SW 1271 (cell line): Measurements from ENCODE around the gene AMFR.

Experiments
- DNase-seq, 2 experiments: peaks; one replicate each; lab custom pipeline; 2025; lab: John Stamatoyannopoulos, UW

Gene AMFR

GRCh38 chr16:56330476-56330875, 94.9 kb downstream of the AMFR start:
- DNase-seq = no peak

GRCh38 chr16:56329887-56330286, 95.5 kb downstream of the AMFR start:
- no peak for DNase-seq

GRCh38 chr16:56328276-56329022, 96.9 kb downstream of the AMFR start:
- no peak for DNase-seq

- DNase-seq = no peak
Observed at GRCh38 chr16:56327929-56328258, 97.5 kb downstream of the AMFR start.

- DNase-seq = no peak
Observed at GRCh38 chr16:56327071-56327928, 98.0 kb downstream of the AMFR start.

- no peak for DNase-seq
Observed at GRCh38 chr16:56325956-56326355, 99.4 kb downstream of the AMFR start.

- no peak for DNase-seq
Observed at GRCh38 chr16:56324406-56324805, 100.9 kb downstream of the AMFR start.

- no peak for DNase-seq
Observed at GRCh38 chr16:56321571-56321970, 103.8 kb downstream of the AMFR start.

- DNase-seq = no peak
Observed at GRCh38 chr16:56320811-56321558, 104.4 kb downstream of the AMFR start.

- DNase-seq = no peak
Observed at GRCh38 chr16:56320056-56320455, 105.3 kb downstream of the AMFR start.

GRCh38 chr16:56319376-56319775, 106.0 kb downstream of the AMFR start:
- no peak for DNase-seq

- no peak for DNase-seq
Observed at GRCh38 chr16:56318827-56319140, 106.6 kb downstream of the AMFR start.

GRCh38 chr16:56317998-56318826, 107.1 kb downstream of the AMFR start:
- peak in 1 of 2 experiments; percentile 19 for DNase-seq

- no peak for DNase-seq
Observed at GRCh38 chr16:56316545-56316944, 108.8 kb downstream of the AMFR start.

- DNase-seq = no peak
Observed at GRCh38 chr16:56315955-56316354, 109.4 kb downstream of the AMFR start.

- DNase-seq = no peak
Observed at GRCh38 chr16:56314244-56314850, 111.0 kb downstream of the AMFR start.

GRCh38 chr16:56312556-56312955, 112.8 kb downstream of the AMFR start:
- DNase-seq = no peak

- DNase-seq = no peak
Observed at GRCh38 chr16:56312028-56312300, 113.4 kb downstream of the AMFR start.
